Gastrocnemius medialis (tissue), 4 donors: Measurements from ENCODE around the gene NEK10. TPM values are rescaled to one million over a fixed set of nuclear protein-coding genes. Genes with fewer than 3 reads are reported as not detected.
"Not testable (repeated sequence)": the region's sequence is repeated elsewhere in the genome, so short reads cannot be mapped to it uniquely, and the experiment has no call there.

Source experiments
- ATAC-seq, 2 donors: fragments of 150-250 bp; one replicate each; pipeline ENCODE4 v1.9.1; 2016
- DNase-seq, 2 donors: peaks; one replicate each; pipeline ENCODE4 v3.0.0-alpha.2; 2019
- H3K27ac ChIP-seq, 4 donors: fragments of 200-600 bp; sonication (generic); 1 replicate in 1 of 4; 2 replicates in 3 of 4; pipeline ENCODE4 v1.5.1; 2016 to 2018; ENCODE audit warnings: mild to moderate bottlenecking in 2 of 4, moderate library complexity in 1 of 4
- H3K27me3 ChIP-seq, 3 donors: fragments of 200-600 bp; sonication (generic) in 2 of 3; 1 replicate in 1 of 3; 2 replicates in 2 of 3; pipeline versions ENCODE4 v1.5.1 to v1.6.0; 2016 to 2019; ENCODE audit warnings: mild to moderate bottlenecking in 1 of 3, moderate library complexity in 1 of 3
- H3K36me3 ChIP-seq, 2 donors: fragments of 200-600 bp; sonication (generic) in 1 of 2; one replicate each; pipeline ENCODE4 v1.5.1; 2017 to 2018
- H3K4me1 ChIP-seq, 2 donors: fragments of 200-600 bp; sonication (generic) in 1 of 2; one replicate each; pipeline ENCODE4 v1.5.1; 2016 to 2017; ENCODE audit warnings: mild to moderate bottlenecking in 2 of 2
- H3K4me3 ChIP-seq, 4 donors: fragments of 200-600 bp; sonication (generic) in 3 of 4; 1 replicate in 1 of 4; 2 replicates in 3 of 4; pipeline ENCODE4 v1.5.1; 2016 to 2019; ENCODE audit warnings: mild to moderate bottlenecking in 2 of 4
- H3K9me3 ChIP-seq, 3 donors: fragments of 200-600 bp; sonication (generic) in 2 of 3; 1 replicate in 1 of 3; 2 replicates in 2 of 3; pipeline ENCODE4 v1.5.1; 2016 to 2019
- CTCF ChIP-seq, 5 experiments: fragments of 450-650 bp in 3 of 5; fragments of 200-600 bp in 2 of 5; sonication (generic) in 2 of 5; IDR thresholded peaks in 4 of 5; conservative IDR thresholded peaks in 1 of 5; 1 replicate in 4 of 5; 2 replicates in 1 of 5; pipeline ENCODE4 v1.5.1; 2016 to 2019; ENCODE audit warnings: antibody characterized with exemption in 5 of 5, mild to moderate bottlenecking in 3 of 5, moderate library complexity in 3 of 5
- POLR2A ChIP-seq, 2 donors: fragments of 450-650 bp; IDR thresholded peaks; one replicate each; pipeline ENCODE4 v1.6.1; 2017; ENCODE audit warnings: antibody characterized with exemption in 2 of 2, mild to moderate bottlenecking in 2 of 2, moderate library complexity in 2 of 2
- in situ Hi-C, 4 donors: fragments of 200-750 bp; cut with MboI; loops; one replicate each; pipeline versions ENCODE4 v1.15.0 to v1.8.0; 2017; ENCODE audit warnings: low sequenced_read_pairs in 4 of 4
- intact Hi-C: fragments of 100-400 bp; cut with DNase I; formaldehyde crosslinking; loops from one replicate; pipeline ENCODE4 v1.15.1; 2023; ENCODE audit warnings: low total_unique reads
- total RNA-seq, 4 donors: library from RNA; depleted of rRNA; stranded (reverse); fragments of >200 nt; gene quantifications; one replicate each; pipeline versions ENCODE4 v1.1.0 to v1.2.3, GENCODE V29; 2016

NEK10 gene
- total RNA-seq, 4 donors from 2014 or later: 3.6 to 12.8 (median 7.5) TPM

- DNase-seq: no peak
- in situ Hi-C loops: no loop called here
- peak overlapping the region; percentile 18 to 75 (median 34) for H3K27ac ChIP-seq
These were observed 28.6 kb downstream of the NEK10 start for GRCh38 chr3:27340534-27340933.

GRCh38 chr3:27335571-27335970 lies 33.6 kb downstream of the NEK10 start:
- in situ Hi-C loops: no loop called here
- no peak for ATAC-seq
- no peak for TF ChIP-seq POLR2A (IDR thresholded peaks at IDR 0.05)
- no peak for TF ChIP-seq CTCF (IDR thresholded peaks at IDR 0.05 in 4 of 5, conservative IDR thresholded peaks at IDR 0.05 in 1 of 5)

More at GRCh38 chr3:27340534-27340933, 28.6 kb downstream of the NEK10 start:
- TF ChIP-seq POLR2A (IDR thresholded peaks at IDR 0.05) (no peak), CTCF (IDR thresholded peaks at IDR 0.05 in 4 of 5, conservative IDR thresholded peaks at IDR 0.05 in 1 of 5) (no peak)
- Histone ChIP-seq H3K27me3 (no peaks in the 10 kb centered on the region), H3K4me1 (peaks cover 9 to 18% of the 10 kb centered on the region in 2 donors), H3K9me3 (no peaks in the 10 kb centered on the region), H3K36me3 (no peaks in the 10 kb centered on the region), H3K4me3 (no peak overlapping the region)
- no peak for ATAC-seq
- intact Hi-C loops: no loop called here

GRCh38 chr3:27333843-27334242 lies 35.3 kb downstream of the NEK10 start:
- in situ Hi-C loops: no loop called here
- intact Hi-C loops: no loop called here
- Histone ChIP-seq H3K4me3 (no peak overlapping the region), H3K27me3 (no peaks in the 10 kb centered on the region), H3K4me1 (peaks cover 7 to 9% of the 10 kb centered on the region in 2 donors), H3K9me3 (no peaks in the 10 kb centered on the region), H3K36me3 (no peaks in the 10 kb centered on the region), H3K27ac (no peak overlapping the region)
- TF ChIP-seq POLR2A (IDR thresholded peaks at IDR 0.05) (no peak), CTCF (IDR thresholded peaks at IDR 0.05 in 4 of 5, conservative IDR thresholded peaks at IDR 0.05 in 1 of 5) (no peak)
- no peak for ATAC-seq
- DNase-seq: no peak

More at GRCh38 chr3:27335571-27335970, 33.6 kb downstream of the NEK10 start:
- Histone ChIP-seq H3K27ac (no peak overlapping the region), H3K27me3 (no peaks in the 10 kb centered on the region), H3K36me3 (no peaks in the 10 kb centered on the region), H3K4me1 (peaks cover 7 to 9% of the 10 kb centered on the region in 2 donors), H3K4me3 (no peak overlapping the region), H3K9me3 (no peaks in the 10 kb centered on the region)
- intact Hi-C loops: no loop called here
- no peak for DNase-seq

GRCh38 chr3:27328982-27329762 lies 40.0 kb downstream of the NEK10 start:
- H3K27ac ChIP-seq: peak overlapping the region in 2 of 4 donors; percentile 84 to 85
- ATAC-seq, DNase-seq, H3K4me3 ChIP-seq, in situ Hi-C loops, intact Hi-C loops, H3K9me3 ChIP-seq, H3K27me3 ChIP-seq, H3K36me3 ChIP-seq: not testable (repeated sequence)
- H3K4me1 ChIP-seq: peaks cover 32 to 33% of the 10 kb centered on the region in 2 donors

GRCh38 chr3:27326629-27327545 lies 42.3 kb downstream of the NEK10 start:
- peak overlapping the region; percentile 3 to 20 (median 3) for H3K4me3 ChIP-seq
- in situ Hi-C loops: no loop called here
- ATAC-seq: peak; percentile 92 to 94

More at GRCh38 chr3:27326629-27327545, 42.3 kb downstream of the NEK10 start:
- Histone ChIP-seq H3K27me3 (no peaks in the 10 kb centered on the region), H3K4me1 (peaks cover 28% of the 10 kb centered on the region in 2 donors), H3K27ac (peak overlapping the region; percentile 82 to 85 (median 84)), H3K9me3 (no peaks in the 10 kb centered on the region), H3K36me3 (no peaks in the 10 kb centered on the region)
- peak; percentile 71 to 76 for DNase-seq
- intact Hi-C loops: loop anchor here (2.0 kb wide), 1 partner anchor 18 kb away; no protein-coding TSS in a partner anchor
- TF ChIP-seq POLR2A (IDR thresholded peaks at IDR 0.05): no peak
- TF ChIP-seq CTCF (IDR thresholded peaks at IDR 0.05 in 4 of 5, conservative IDR thresholded peaks at IDR 0.05 in 1 of 5): no peak
